Stimulated activated effector memory CD8-positive, alpha-beta T cell treated with anti-CD3 and anti-CD28 coated beads, Interleukin-12 subunit alpha, Interleukin-12 subunit beta, amount 100 ng/mL, for 72 hours (primary cell): Measurements from ENCODE around the gene PTPRN.

ENCODE experiments used
- ATAC-seq: fragments of 150-1000 bp; cut with Tn5 transposase; 2 replicates; pipeline ENCODE4 v1.10.0; 2021
- DNase-seq, 2 donors: peaks; one replicate each; pipeline ENCODE4 v3.0.0; 2021 to 2022; ENCODE audit warnings: low spot score in 2 of 2
- H3K27ac Mint-ChIP-seq: one replicate; pipeline ENCODE4 v1.8.0; 2022; ENCODE audit warnings: mild to moderate bottlenecking, mixed read lengths
- H3K36me3 Mint-ChIP-seq: one replicate; pipeline ENCODE4 v1.8.0; 2022; ENCODE audit warnings: mild to moderate bottlenecking, mixed read lengths
- H3K4me1 Mint-ChIP-seq: one replicate; pipeline ENCODE4 v1.8.0; 2022; ENCODE audit warnings: mixed read lengths
- H3K4me3 Mint-ChIP-seq: one replicate; pipeline ENCODE4 v1.8.0; 2022; ENCODE audit warnings: mild to moderate bottlenecking, mixed read lengths
- H3K9me3 Mint-ChIP-seq: one replicate; pipeline ENCODE4 v1.8.0; 2022; ENCODE audit warnings: mixed read lengths

Gene PTPRN

GRCh38 chr2:219309278-219309677 lies at the start of gene PTPRN:
TSS of gene PTPRN (minus strand) at chr2:219309401. CDS start at chr2:219309332, 69 bp downstream.
- Mint-ChIP-seq H3K27ac (no peak within 1 kb of the TSS), H3K36me3 (no peaks in the 10 kb centered on the region), H3K9me3 (no peaks in the 10 kb centered on the region), H3K4me1 (no peaks in the 10 kb centered on the region), H3K4me3 (no peak within 1 kb of the TSS)
- ATAC-seq (no peak), DNase-seq (no peak)

GRCh38 chr2:219358170-219359075 lies 49.2 kb upstream of the PTPRN start:
- peak overlapping the region; percentile 23 for H3K4me3 Mint-ChIP-seq
- no peaks in the 10 kb centered on the region for H3K9me3 Mint-ChIP-seq

GRCh38 chr2:219356834-219357233 lies 47.6 kb upstream of the PTPRN start:
- H3K9me3 Mint-ChIP-seq, result no peaks in the 10 kb centered on the region
- H3K36me3 Mint-ChIP-seq, result no peaks in the 10 kb centered on the region
- DNase-seq (no peak), ATAC-seq (no peak)
- H3K4me1 Mint-ChIP-seq, result no peaks in the 10 kb centered on the region
- H3K27ac Mint-ChIP-seq, result no peak overlapping the region
- no peak overlapping the region for H3K4me3 Mint-ChIP-seq

More at GRCh38 chr2:219358170-219359075, 49.2 kb upstream of the PTPRN start:
- Mint-ChIP-seq H3K36me3 (no peaks in the 10 kb centered on the region), H3K4me1 (peaks cover 9% of the 10 kb centered on the region), H3K27ac (no peak overlapping the region)
- ATAC-seq, result peak; percentile 82
- DNase-seq, result no peak

- Mint-ChIP-seq H3K4me1 (no peaks in the 10 kb centered on the region), H3K9me3 (no peaks in the 10 kb centered on the region), H3K27ac (no peak overlapping the region), H3K36me3 (no peaks in the 10 kb centered on the region), H3K4me3 (no peak overlapping the region)
- DNase-seq (no peak), ATAC-seq (no peak)
Observed at GRCh38 chr2:219354582-219354981, 45.4 kb upstream of the PTPRN start.

- ATAC-seq (no peak), DNase-seq (no peak)
- Mint-ChIP-seq H3K27ac (no peak overlapping the region), H3K9me3 (no peaks in the 10 kb centered on the region), H3K36me3 (no peaks in the 10 kb centered on the region), H3K4me3 (no peak overlapping the region), H3K4me1 (no peaks in the 10 kb centered on the region)
Observed at GRCh38 chr2:219353129-219353528, 43.9 kb upstream of the PTPRN start.

DNA sequence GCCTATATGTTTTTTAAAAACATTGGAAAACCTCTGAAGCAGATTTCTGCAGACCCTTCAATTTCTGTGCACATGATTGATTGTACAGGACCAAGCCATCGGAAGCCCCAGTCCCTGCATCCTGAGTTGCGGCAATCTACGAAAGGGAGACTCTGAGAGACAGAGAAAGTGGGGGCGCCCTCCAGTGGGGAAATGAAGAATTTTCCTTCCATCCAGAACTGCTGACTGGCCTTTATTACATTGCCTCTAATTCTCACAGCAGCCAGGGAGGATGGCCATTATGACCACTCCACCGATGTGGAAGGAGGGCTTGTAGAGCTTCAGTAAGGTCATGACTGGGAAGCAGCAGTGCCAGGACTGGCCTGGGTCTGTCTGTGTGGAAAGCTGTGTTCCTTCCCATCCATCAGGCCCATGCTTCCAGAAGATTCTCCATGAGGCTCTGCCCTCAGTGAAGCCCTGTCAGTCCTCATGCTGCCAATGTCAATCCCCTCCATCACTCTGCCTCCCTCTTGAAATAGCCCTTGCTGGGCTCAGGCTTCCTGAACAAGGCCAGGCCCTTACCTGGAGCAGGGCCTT lies 43.3 kb upstream of the PTPRN start:
- Mint-ChIP-seq H3K36me3 (no peaks in the 10 kb centered on the region), H3K27ac (no peak overlapping the region), H3K9me3 (no peaks in the 10 kb centered on the region), H3K4me3 (no peak overlapping the region), H3K4me1 (no peaks in the 10 kb centered on the region)
- peak; percentile 78 for ATAC-seq
- DNase-seq, result peak; percentile 53 to 82

GRCh38 chr2:219350710-219351221 lies 41.6 kb upstream of the PTPRN start:
- no peak for ATAC-seq

DNA sequence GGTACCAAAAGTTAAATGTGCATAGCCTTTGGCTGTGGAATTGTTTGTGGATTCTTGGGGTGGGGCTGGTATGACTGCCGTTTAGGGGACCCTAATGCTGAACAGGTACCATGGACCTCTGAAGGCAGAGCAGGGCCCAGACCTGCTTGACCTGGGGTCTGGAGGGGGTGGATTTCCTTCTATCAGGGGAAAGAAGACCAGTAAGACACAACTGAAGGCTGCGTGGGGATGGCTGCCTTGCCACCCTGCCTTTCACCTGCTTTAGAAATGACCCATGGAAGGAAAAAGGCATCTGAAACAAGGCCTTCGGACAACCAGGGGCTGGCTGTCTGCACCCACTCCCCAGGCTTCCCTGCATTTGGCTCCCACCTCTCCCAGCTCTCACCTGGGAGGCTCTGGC lies 41.0 kb upstream of the PTPRN start:
- Mint-ChIP-seq H3K27ac (no peak overlapping the region), H3K4me1 (no peaks in the 10 kb centered on the region), H3K9me3 (no peaks in the 10 kb centered on the region), H3K4me3 (no peak overlapping the region), H3K36me3 (no peaks in the 10 kb centered on the region)
- ATAC-seq (no peak), DNase-seq (no peak)

More at GRCh38 chr2:219350710-219351221, 41.6 kb upstream of the PTPRN start:
- H3K36me3 Mint-ChIP-seq, result no peaks in the 10 kb centered on the region
- no peak for DNase-seq
- no peak overlapping the region for H3K27ac Mint-ChIP-seq
- no peaks in the 10 kb centered on the region for H3K4me1 Mint-ChIP-seq
- H3K4me3 Mint-ChIP-seq, result no peak overlapping the region
- H3K9me3 Mint-ChIP-seq, result no peaks in the 10 kb centered on the region

- Mint-ChIP-seq H3K36me3 (no peaks in the 10 kb centered on the region), H3K27ac (no peak overlapping the region), H3K4me1 (no peaks in the 10 kb centered on the region), H3K9me3 (no peaks in the 10 kb centered on the region), H3K4me3 (no peak overlapping the region)
- DNase-seq (no peak), ATAC-seq (no peak)
Observed at GRCh38 chr2:219344751-219345430, 35.7 kb upstream of the PTPRN start.

DNA sequence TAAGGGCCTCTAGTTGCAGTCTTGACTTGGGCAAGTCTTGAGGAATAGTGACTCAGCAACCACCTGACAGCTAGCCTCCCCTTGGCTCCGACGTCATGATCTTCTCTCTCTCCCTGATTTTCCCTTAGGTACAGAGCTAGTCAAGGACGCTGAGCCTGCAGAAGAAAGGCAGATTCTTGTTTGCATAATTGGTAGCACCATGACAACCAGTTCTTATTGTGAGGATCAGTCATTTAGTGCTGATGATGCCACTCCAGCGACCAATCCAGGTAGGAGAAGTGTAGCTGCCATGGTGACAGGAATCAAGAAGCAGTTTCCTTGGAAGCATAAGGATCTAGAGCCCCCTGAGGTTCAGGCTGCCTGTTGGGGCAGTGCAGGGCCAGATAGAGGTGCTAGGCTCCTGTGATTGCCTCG lies 26.2 kb upstream of the PTPRN start:
- H3K27ac Mint-ChIP-seq, result no peak overlapping the region
- ATAC-seq, result no peak
- no peak for DNase-seq
- no peak overlapping the region for H3K4me3 Mint-ChIP-seq
- no peaks in the 10 kb centered on the region for H3K36me3 Mint-ChIP-seq
- peaks cover 11% of the 10 kb centered on the region for H3K9me3 Mint-ChIP-seq
- peaks cover 8% of the 10 kb centered on the region for H3K4me1 Mint-ChIP-seq

DNA sequence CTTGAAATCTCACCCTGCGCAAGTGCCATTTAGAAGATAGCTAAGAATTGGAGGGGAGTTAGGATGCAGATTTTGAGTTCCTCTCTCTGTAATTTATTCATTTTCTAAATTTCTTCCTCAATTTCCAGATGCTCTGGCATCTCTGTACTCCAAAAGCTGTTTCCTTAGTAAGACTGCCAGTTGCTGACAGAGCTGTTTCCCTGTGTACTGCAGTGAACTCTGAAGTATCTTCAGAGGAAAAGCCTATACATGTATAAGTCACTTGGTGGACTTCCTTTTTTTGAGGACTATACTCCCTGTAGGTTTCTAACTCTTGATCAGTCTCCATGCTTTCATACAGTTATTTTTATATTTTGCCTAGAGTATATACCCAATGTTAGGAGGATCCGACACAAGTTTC lies 24.9 kb upstream of the PTPRN start:
- no peaks in the 10 kb centered on the region for H3K36me3 Mint-ChIP-seq
- no peak for ATAC-seq
- peaks cover 8% of the 10 kb centered on the region for H3K4me1 Mint-ChIP-seq

GRCh38 chr2:219332542-219332941 lies 23.3 kb upstream of the PTPRN start, which contains the start of gene RESP18:
TSS of gene RESP18 (minus strand) at chr2:219332744.
- Mint-ChIP-seq H3K27ac (no peak within 1 kb of the TSS), H3K36me3 (no peaks in the 10 kb centered on the region), H3K4me3 (no peak within 1 kb of the TSS), H3K9me3 (peaks cover 11% of the 10 kb centered on the region), H3K4me1 (peaks cover 8% of the 10 kb centered on the region)
- DNase-seq (no peak), ATAC-seq (no peak)

More for the DNA sequence above, 24.9 kb upstream of the PTPRN start:
- Mint-ChIP-seq H3K27ac (no peak overlapping the region), H3K4me3 (no peak overlapping the region), H3K9me3 (peaks cover 11% of the 10 kb centered on the region)
- no peak for DNase-seq

DNA sequence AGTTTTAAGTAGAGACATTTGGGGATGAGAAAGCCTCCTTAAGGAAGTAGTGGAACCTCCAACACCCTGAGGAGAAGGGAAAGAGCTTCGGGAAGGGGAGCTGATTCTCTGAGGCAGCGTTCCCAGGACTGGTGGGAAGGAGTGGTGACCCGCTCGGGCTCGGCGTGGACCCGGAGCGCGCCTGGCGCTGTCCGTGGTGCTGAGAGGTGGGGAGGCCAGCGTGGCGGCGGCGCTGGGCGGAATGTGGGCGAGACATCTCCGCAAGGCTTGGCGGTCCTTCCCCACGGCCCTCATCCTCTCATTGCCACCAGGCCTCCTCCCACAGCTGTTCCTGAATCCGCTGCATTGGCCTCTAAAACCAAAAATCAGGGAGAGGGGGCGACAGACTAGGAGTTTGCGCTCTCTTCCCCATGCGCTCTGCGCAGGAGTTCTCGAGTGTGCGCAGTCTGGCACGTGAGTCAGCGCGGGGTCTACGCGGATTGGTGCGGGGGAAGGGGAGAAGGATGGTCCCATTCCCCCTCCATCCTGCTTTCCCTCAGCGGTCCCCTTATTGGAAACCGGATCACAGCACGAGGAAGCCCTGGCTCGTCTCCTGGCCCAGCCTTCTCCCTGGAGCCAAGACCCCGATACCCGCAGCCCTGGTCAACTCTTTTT lies 22.5 kb upstream of the PTPRN start:
- H3K4me1 Mint-ChIP-seq, result peaks cover 8% of the 10 kb centered on the region
- ATAC-seq (no peak), DNase-seq (no peak)
- H3K36me3 Mint-ChIP-seq, result no peaks in the 10 kb centered on the region
- H3K9me3 Mint-ChIP-seq, result peaks cover 11% of the 10 kb centered on the region
- H3K4me3 Mint-ChIP-seq, result no peak overlapping the region
- no peak overlapping the region for H3K27ac Mint-ChIP-seq

DNA sequence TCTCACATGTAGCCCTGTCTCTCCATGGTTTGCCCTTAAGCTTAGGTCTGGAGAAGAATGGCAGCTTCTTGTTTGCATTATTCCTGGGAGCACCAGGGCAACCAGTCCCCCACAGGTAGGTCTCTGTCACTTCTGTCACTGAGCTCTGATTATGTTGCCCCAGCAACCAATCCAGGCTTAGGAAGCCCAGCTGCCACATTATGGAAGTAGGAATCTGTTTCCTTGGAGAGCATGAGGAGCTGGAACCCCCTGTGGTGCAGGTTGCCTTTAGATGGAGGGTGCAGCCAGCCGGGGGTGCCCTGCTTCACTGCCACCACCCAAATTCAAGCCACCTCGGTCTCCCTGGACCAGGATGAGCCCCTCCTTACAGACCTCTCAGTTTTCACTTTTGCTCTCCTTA lies 18.5 kb upstream of the PTPRN start:
- H3K9me3 Mint-ChIP-seq, result peaks cover 4% of the 10 kb centered on the region

More for the DNA sequence above, 18.5 kb upstream of the PTPRN start:
- Mint-ChIP-seq H3K4me3 (no peak overlapping the region), H3K4me1 (peaks cover 8% of the 10 kb centered on the region), H3K27ac (no peak overlapping the region), H3K36me3 (no peaks in the 10 kb centered on the region)
- ATAC-seq (no peak), DNase-seq (no peak)
